Stimulated activated naive CD8-positive, alpha-beta T cell treated with anti-CD3 and anti-CD28 coated beads, Interleukin-15, Interleukin-2, amounts not matched to agents 100 ng/mL and 50 ng/mL, for 24 hours (primary cell): ENCODE results near the gene SIGLEC9.

Experiments
- H3K27ac Mint-ChIP-seq: one replicate; pipeline ENCODE4 v1.8.0; 2021; ENCODE audit warnings: mild to moderate bottlenecking, mixed read lengths
- H3K27me3 Mint-ChIP-seq: one replicate; pipeline ENCODE4 v1.8.0; 2021; ENCODE audit warnings: mixed read lengths
- H3K36me3 Mint-ChIP-seq: one replicate; pipeline ENCODE4 v1.8.0; 2021; ENCODE audit warnings: low read depth, mixed read lengths
- H3K4me1 Mint-ChIP-seq: one replicate; pipeline ENCODE4 v1.8.0; 2021; ENCODE audit warnings: low read depth, mixed read lengths
- H3K4me3 Mint-ChIP-seq: one replicate; pipeline ENCODE4 v1.8.0; 2021; ENCODE audit warnings: mild to moderate bottlenecking, mixed read lengths
- H3K9me3 Mint-ChIP-seq: one replicate; pipeline ENCODE4 v1.8.0; 2021; ENCODE audit warnings: mixed read lengths

SIGLEC9 gene

GRCh38 chr19:51091895-51092873 is 32.5 kb upstream of the SIGLEC9 start:
- Mint-ChIP-seq H3K27me3 (no peaks in the 10 kb centered on the region), H3K36me3 (peaks cover 6% of the 10 kb centered on the region)

GRCh38 chr19:51093101-51093500 is 31.6 kb upstream of the SIGLEC9 start:
- H3K36me3 Mint-ChIP-seq: peaks cover 11% of the 10 kb centered on the region
- no peaks in the 10 kb centered on the region for H3K9me3 Mint-ChIP-seq
- H3K27ac Mint-ChIP-seq: no peak overlapping the region
- no peak overlapping the region for H3K4me3 Mint-ChIP-seq
- no peaks in the 10 kb centered on the region for H3K27me3 Mint-ChIP-seq
- H3K4me1 Mint-ChIP-seq: peaks cover 6% of the 10 kb centered on the region

More at GRCh38 chr19:51091895-51092873, 32.5 kb upstream of the SIGLEC9 start:
- Mint-ChIP-seq H3K27ac (no peak overlapping the region), H3K4me1 (peaks cover 4% of the 10 kb centered on the region), H3K4me3 (no peak overlapping the region), H3K9me3 (no peaks in the 10 kb centered on the region)

- H3K9me3 Mint-ChIP-seq: no peaks in the 10 kb centered on the region
- H3K36me3 Mint-ChIP-seq: peaks cover 11% of the 10 kb centered on the region
- peaks cover 6% of the 10 kb centered on the region for H3K4me1 Mint-ChIP-seq
- no peak overlapping the region for H3K4me3 Mint-ChIP-seq
- no peaks in the 10 kb centered on the region for H3K27me3 Mint-ChIP-seq
- no peak overlapping the region for H3K27ac Mint-ChIP-seq
These were observed 31.0 kb upstream of the SIGLEC9 start for GRCh38 chr19:51093510-51094345.

- H3K9me3 Mint-ChIP-seq: no peaks in the 10 kb centered on the region
These were observed 29.9 kb upstream of the SIGLEC9 start for GRCh38 chr19:51094696-51095279.

GRCh38 chr19:51096473-51097165 is 28.1 kb upstream of the SIGLEC9 start:
- Mint-ChIP-seq H3K36me3 (peaks cover 31% of the 10 kb centered on the region), H3K4me1 (peaks cover 10% of the 10 kb centered on the region), H3K4me3 (no peak overlapping the region), H3K27ac (peak overlapping the region; percentile 45), H3K27me3 (no peaks in the 10 kb centered on the region), H3K9me3 (no peaks in the 10 kb centered on the region)

More at GRCh38 chr19:51094696-51095279, 29.9 kb upstream of the SIGLEC9 start:
- Mint-ChIP-seq H3K4me3 (no peak overlapping the region), H3K36me3 (peaks cover 20% of the 10 kb centered on the region), H3K27me3 (no peaks in the 10 kb centered on the region), H3K4me1 (peaks cover 10% of the 10 kb centered on the region), H3K27ac (no peak overlapping the region)

GRCh38 chr19:51097166-51097738 is 27.5 kb upstream of the SIGLEC9 start:
- Mint-ChIP-seq H3K36me3 (peaks cover 32% of the 10 kb centered on the region), H3K4me3 (no peak overlapping the region), H3K27ac (peak overlapping the region; percentile 45), H3K27me3 (no peaks in the 10 kb centered on the region), H3K4me1 (peaks cover 10% of the 10 kb centered on the region), H3K9me3 (no peaks in the 10 kb centered on the region)

- H3K4me1 Mint-ChIP-seq: peaks cover 13% of the 10 kb centered on the region
- peaks cover 38% of the 10 kb centered on the region for H3K36me3 Mint-ChIP-seq
- no peak overlapping the region for H3K4me3 Mint-ChIP-seq
- no peaks in the 10 kb centered on the region for H3K9me3 Mint-ChIP-seq
- no peak overlapping the region for H3K27ac Mint-ChIP-seq
- no peaks in the 10 kb centered on the region for H3K27me3 Mint-ChIP-seq
These were observed 26.9 kb upstream of the SIGLEC9 start for GRCh38 chr19:51097796-51098195.

- peaks cover 19% of the 10 kb centered on the region for H3K4me1 Mint-ChIP-seq
- H3K27me3 Mint-ChIP-seq: no peaks in the 10 kb centered on the region
- no peak overlapping the region for H3K4me3 Mint-ChIP-seq
- H3K27ac Mint-ChIP-seq: no peak overlapping the region
- H3K36me3 Mint-ChIP-seq: peaks cover 45% of the 10 kb centered on the region
- H3K9me3 Mint-ChIP-seq: no peaks in the 10 kb centered on the region
These were observed 26.2 kb upstream of the SIGLEC9 start for GRCh38 chr19:51098365-51099046.

- H3K27me3 Mint-ChIP-seq: no peaks in the 10 kb centered on the region
- peak overlapping the region; percentile 35 for H3K4me3 Mint-ChIP-seq
- no peaks in the 10 kb centered on the region for H3K9me3 Mint-ChIP-seq
- no peak overlapping the region for H3K27ac Mint-ChIP-seq
- peaks cover 48% of the 10 kb centered on the region for H3K36me3 Mint-ChIP-seq
- H3K4me1 Mint-ChIP-seq: peaks cover 21% of the 10 kb centered on the region
These were observed 25.7 kb upstream of the SIGLEC9 start for GRCh38 chr19:51099047-51099382.

GRCh38 chr19:51100601-51101000 is 24.1 kb upstream of the SIGLEC9 start:
- Mint-ChIP-seq H3K4me1 (peaks cover 33% of the 10 kb centered on the region), H3K36me3 (peaks cover 55% of the 10 kb centered on the region)

GRCh38 chr19:51101171-51101865 is 23.4 kb upstream of the SIGLEC9 start:
- no peak overlapping the region for H3K4me3 Mint-ChIP-seq
- H3K27ac Mint-ChIP-seq: no peak overlapping the region
- peaks cover 61% of the 10 kb centered on the region for H3K36me3 Mint-ChIP-seq
- peaks cover 39% of the 10 kb centered on the region for H3K4me1 Mint-ChIP-seq
- H3K9me3 Mint-ChIP-seq: no peaks in the 10 kb centered on the region
- no peaks in the 10 kb centered on the region for H3K27me3 Mint-ChIP-seq

More at GRCh38 chr19:51100601-51101000, 24.1 kb upstream of the SIGLEC9 start:
- no peaks in the 10 kb centered on the region for H3K9me3 Mint-ChIP-seq
- no peaks in the 10 kb centered on the region for H3K27me3 Mint-ChIP-seq
- H3K4me3 Mint-ChIP-seq: no peak overlapping the region
- no peak overlapping the region for H3K27ac Mint-ChIP-seq

GRCh38 chr19:51102991-51103390 is 21.7 kb upstream of the SIGLEC9 start:
- Mint-ChIP-seq H3K9me3 (no peaks in the 10 kb centered on the region), H3K27ac (no peak overlapping the region), H3K27me3 (no peaks in the 10 kb centered on the region), H3K4me1 (peaks cover 44% of the 10 kb centered on the region), H3K4me3 (no peak overlapping the region), H3K36me3 (peaks cover 55% of the 10 kb centered on the region)

- H3K27ac Mint-ChIP-seq: no peak overlapping the region
These were observed 20.8 kb upstream of the SIGLEC9 start for GRCh38 chr19:51103926-51104341.

More at GRCh38 chr19:51103926-51104341, 20.8 kb upstream of the SIGLEC9 start:
- peaks cover 54% of the 10 kb centered on the region for H3K36me3 Mint-ChIP-seq
- H3K27me3 Mint-ChIP-seq: no peaks in the 10 kb centered on the region
- H3K9me3 Mint-ChIP-seq: no peaks in the 10 kb centered on the region
- peaks cover 51% of the 10 kb centered on the region for H3K4me1 Mint-ChIP-seq
- H3K4me3 Mint-ChIP-seq: no peak overlapping the region
